Myocyte (in vitro differentiated cells): ENCODE measurements around the gene TOX3. TPM values are rescaled to one million over a fixed set of nuclear protein-coding genes. Genes with fewer than 3 reads are reported as not detected.

Experiments used
- DNase-seq: peaks from one replicate; pipeline ENCODE4 v3.0.0-alpha.2; 2012; ENCODE audit warnings: low read depth
- total RNA-seq: library from RNA; depleted of rRNA; stranded (reverse); fragments of >200 nt; gene quantifications from 2 replicates; pipeline ENCODE4 v1.2.3, GENCODE V29; 2014

The TOX3 gene
- total RNA-seq, 1 donor from 2014 or later = not detected

DNA sequence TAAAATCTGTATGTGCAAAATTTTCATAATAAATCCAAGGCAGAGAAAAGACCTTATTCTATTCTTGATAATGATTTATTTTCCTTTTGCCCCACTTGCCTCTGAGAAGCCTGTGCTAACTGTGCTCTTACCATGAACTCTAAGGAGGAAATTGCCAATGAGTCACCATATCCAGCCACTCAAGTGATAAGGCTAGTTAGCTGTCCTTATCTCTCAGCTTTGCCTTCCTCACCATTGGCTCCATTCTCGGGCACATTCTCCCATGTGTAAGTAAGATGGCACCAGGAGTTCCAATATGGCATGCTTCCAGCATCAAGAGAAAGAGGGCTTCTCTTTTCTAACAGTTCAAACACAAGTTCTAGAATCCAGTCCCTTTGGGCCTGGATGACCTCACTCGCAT, 142.4 kb downstream of the TOX3 start:
- DNase-seq = no peak

DNA sequence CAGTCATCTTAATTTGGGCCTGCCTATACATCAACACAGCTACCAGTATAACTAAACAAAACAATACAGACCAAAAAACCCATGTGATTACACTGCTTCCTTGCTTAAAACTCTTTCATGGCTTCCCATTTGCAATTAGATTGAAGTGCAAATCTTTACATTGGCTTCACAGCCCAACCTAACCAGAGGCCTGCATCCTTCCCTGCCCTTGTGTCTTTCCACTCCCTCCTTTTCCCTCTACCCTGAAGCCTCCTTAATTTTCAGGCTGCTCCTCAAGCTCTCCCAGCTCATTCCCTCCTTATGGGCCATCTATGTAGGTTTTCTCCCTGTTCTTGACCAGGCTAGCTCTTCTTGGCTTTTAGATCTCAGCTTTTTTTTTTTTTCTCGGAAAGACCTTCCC, 147.8 kb downstream of the TOX3 start:
- no peak for DNase-seq

DNA sequence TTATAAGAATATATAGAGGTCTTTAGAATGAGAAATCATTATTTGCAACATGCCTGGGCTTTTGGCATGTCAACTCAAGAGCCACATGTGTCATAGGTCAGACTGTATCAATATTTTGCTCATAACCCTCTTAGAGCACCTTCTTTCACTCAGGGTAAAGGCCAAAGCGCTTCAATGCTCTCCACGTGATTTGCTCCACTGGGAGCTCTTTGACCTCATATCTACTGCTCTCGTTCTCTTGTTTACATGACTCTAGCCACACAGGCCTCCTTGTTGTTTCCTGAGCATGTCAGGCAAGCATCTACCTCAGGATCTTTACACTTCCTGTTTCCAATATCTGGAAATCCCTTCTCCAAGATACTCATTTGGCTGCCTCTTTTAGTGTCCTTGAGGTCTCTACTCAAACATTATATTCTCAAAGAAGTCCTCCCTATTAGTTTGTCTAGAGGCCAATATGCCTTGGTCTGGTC, 148.4 kb downstream of the TOX3 start:
- DNase-seq = no peak

DNA sequence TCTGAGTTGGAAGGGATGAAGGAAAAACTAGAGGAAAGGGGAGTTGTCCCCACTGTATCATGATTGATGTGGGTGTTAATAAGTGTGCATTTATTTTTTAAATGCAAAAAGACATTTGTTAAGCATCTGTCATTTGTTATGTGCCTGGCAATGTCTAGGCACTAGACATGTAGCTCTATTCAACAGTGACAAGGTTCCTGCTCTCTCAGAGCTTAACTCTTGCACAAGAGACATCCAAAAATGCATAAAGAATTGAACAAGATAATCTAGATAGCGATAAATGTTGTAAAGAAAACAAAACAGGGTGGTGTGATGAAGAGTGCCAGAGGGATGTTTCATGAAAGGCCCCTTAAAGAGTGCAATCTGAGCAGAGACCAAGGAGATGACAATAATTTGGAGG, 148.9 kb downstream of the TOX3 start:
- DNase-seq = no peak

DNA sequence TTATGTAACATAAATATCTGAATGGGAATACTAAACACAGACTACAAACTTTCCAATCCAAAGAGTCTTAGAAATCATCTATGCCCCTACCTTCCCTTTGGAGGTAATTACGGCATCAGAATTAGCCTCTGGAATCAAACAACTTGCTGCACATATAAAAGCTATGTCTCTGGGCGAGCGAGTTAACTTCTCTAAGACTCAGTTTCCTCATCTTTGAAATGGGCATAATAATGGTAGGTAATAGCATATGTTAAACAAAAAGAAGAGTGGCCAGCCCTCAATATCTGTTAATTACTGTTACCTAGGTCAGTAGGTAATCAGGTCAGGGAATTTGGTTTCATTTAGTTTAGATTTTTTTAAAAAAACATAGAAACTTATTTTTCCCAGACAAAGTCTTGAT, 153.5 kb downstream of the TOX3 start:
- DNase-seq = no peak

DNA sequence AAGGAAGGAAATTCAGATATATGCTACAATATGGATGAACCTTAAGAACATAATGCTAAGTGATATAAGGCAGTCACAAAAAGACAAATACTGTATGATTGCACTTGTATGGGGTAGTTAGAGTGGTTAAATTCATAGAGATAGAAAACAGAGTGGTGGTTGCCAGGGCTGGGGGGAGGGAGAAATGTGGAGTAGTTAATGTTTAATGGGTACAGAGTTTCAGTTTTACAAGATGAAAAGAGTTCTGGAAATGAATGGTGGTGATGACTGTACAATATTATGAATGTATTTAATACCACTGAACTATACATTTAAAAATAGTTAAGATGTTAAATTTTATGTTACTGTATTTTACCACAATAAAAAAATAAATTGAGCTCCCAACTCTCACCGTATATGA, 157.9 kb downstream of the TOX3 start:
- DNase-seq = no peak
